ENCODE measurements around the gene SAE1.

SAE1 gene

GRCh38 chr19:47112997-47113849, 17.4 kb upstream of the SAE1 start, which contains the start of gene ZC3H4:
Gene ZC3H4, minus strand, starts transcription at chr19:47113776. Its CDS starts 1,192 bp downstream, at chr19:47112584.
- H3K4me3 ChIP-seq (ENCODE audit: extremely low read depth, insufficient read depth, low read length, poor library complexity, severe bottlenecking), result peak within 1 kb of the TSS; percentile 100
- H3K36me3 ChIP-seq (ENCODE audit: control insufficient read depth, insufficient read depth, low read length), result peaks cover 13% of the 10 kb centered on the region
- 0 to 1% methylated on average over 54 to 56 of the region's 59 CpGs for WGBS, 2 experiments (ENCODE audit: insufficient coverage in 2 of 2)
- no peaks in the 10 kb centered on the region for H3K9me3 ChIP-seq (ENCODE audit: control insufficient read depth, low read length)
- peak within 1 kb of the TSS; percentile 98 for H3K27ac ChIP-seq (ENCODE audit: low read depth, low read length, severe bottlenecking)
- peaks cover 8% of the 10 kb centered on the region for H3K4me1 ChIP-seq (ENCODE audit: control insufficient read depth, insufficient read depth, low read length, poor library complexity, severe bottlenecking)

- Histone ChIP-seq H3K4me3 (ENCODE audit: extremely low read depth, insufficient read depth, low read length, poor library complexity, severe bottlenecking) (peak overlapping the region; percentile 100), H3K27ac (ENCODE audit: low read depth, low read length, severe bottlenecking) (peak overlapping the region; percentile 98)
- 78 to 86% methylated on average over 20 to 22 of the region's 26 CpGs for WGBS, 2 experiments (ENCODE audit: insufficient coverage in 2 of 2)
Measured at GRCh38 chr19:47113850-47114651, 16.6 kb upstream of the SAE1 start.

GRCh38 chr19:47120470-47121067, 10.1 kb upstream of the SAE1 start:
- Histone ChIP-seq H3K36me3 (ENCODE audit: control insufficient read depth, insufficient read depth, low read length) (no peaks in the 10 kb centered on the region), H3K9me3 (ENCODE audit: control insufficient read depth, low read length) (no peaks in the 10 kb centered on the region)
- 96% methylated on average over 5 to 6 of the region's 6 CpGs for WGBS, 2 experiments (ENCODE audit: insufficient coverage in 2 of 2)

More at GRCh38 chr19:47113850-47114651, 16.6 kb upstream of the SAE1 start:
- no peaks in the 10 kb centered on the region for H3K9me3 ChIP-seq (ENCODE audit: control insufficient read depth, low read length)
- peaks cover 3% of the 10 kb centered on the region for H3K4me1 ChIP-seq (ENCODE audit: control insufficient read depth, insufficient read depth, low read length, poor library complexity, severe bottlenecking)
- H3K36me3 ChIP-seq (ENCODE audit: control insufficient read depth, insufficient read depth, low read length), result peaks cover 13% of the 10 kb centered on the region

GRCh38 chr19:47122359-47123335, 8.0 kb upstream of the SAE1 start:
- WGBS, 2 experiments (ENCODE audit: insufficient coverage in 2 of 2), result 85% methylated on average over 10 to 12 of the region's 14 CpGs
- no peaks in the 10 kb centered on the region for H3K36me3 ChIP-seq (ENCODE audit: control insufficient read depth, insufficient read depth, low read length)
- H3K4me3 ChIP-seq (ENCODE audit: extremely low read depth, insufficient read depth, low read length, poor library complexity, severe bottlenecking), result no peak overlapping the region
- H3K27ac ChIP-seq (ENCODE audit: low read depth, low read length, severe bottlenecking), result peak overlapping the region; percentile 78
- H3K9me3 ChIP-seq (ENCODE audit: control insufficient read depth, low read length), result no peaks in the 10 kb centered on the region
- peaks cover 10% of the 10 kb centered on the region for H3K4me1 ChIP-seq (ENCODE audit: control insufficient read depth, insufficient read depth, low read length, poor library complexity, severe bottlenecking)

More at GRCh38 chr19:47120470-47121067, 10.1 kb upstream of the SAE1 start:
- H3K27ac ChIP-seq (ENCODE audit: low read depth, low read length, severe bottlenecking), result no peak overlapping the region
- peaks cover 10% of the 10 kb centered on the region for H3K4me1 ChIP-seq (ENCODE audit: control insufficient read depth, insufficient read depth, low read length, poor library complexity, severe bottlenecking)
- no peak overlapping the region for H3K4me3 ChIP-seq (ENCODE audit: extremely low read depth, insufficient read depth, low read length, poor library complexity, severe bottlenecking)

- Histone ChIP-seq H3K36me3 (ENCODE audit: control insufficient read depth, insufficient read depth, low read length) (no peaks in the 10 kb centered on the region), H3K9me3 (ENCODE audit: control insufficient read depth, low read length) (no peaks in the 10 kb centered on the region), H3K27ac (ENCODE audit: low read depth, low read length, severe bottlenecking) (no peak overlapping the region), H3K4me3 (ENCODE audit: extremely low read depth, insufficient read depth, low read length, poor library complexity, severe bottlenecking) (no peak overlapping the region), H3K4me1 (ENCODE audit: control insufficient read depth, insufficient read depth, low read length, poor library complexity, severe bottlenecking) (peaks cover 10% of the 10 kb centered on the region)
- 93 to 95% methylated on average over 4 to 6 of the region's 7 CpGs for WGBS, 2 experiments (ENCODE audit: insufficient coverage in 2 of 2)
Measured at GRCh38 chr19:47123406-47123805, 7.2 kb upstream of the SAE1 start.

- WGBS, 2 experiments (ENCODE audit: insufficient coverage in 2 of 2), result 47 to 52% methylated on average over 5 to 6 of the region's 8 CpGs
- Histone ChIP-seq H3K4me3 (ENCODE audit: extremely low read depth, insufficient read depth, low read length, poor library complexity, severe bottlenecking) (no peak overlapping the region), H3K36me3 (ENCODE audit: control insufficient read depth, insufficient read depth, low read length) (no peaks in the 10 kb centered on the region), H3K4me1 (ENCODE audit: control insufficient read depth, insufficient read depth, low read length, poor library complexity, severe bottlenecking) (peaks cover 10% of the 10 kb centered on the region), H3K9me3 (ENCODE audit: control insufficient read depth, low read length) (peaks cover 3% of the 10 kb centered on the region), H3K27ac (ENCODE audit: low read depth, low read length, severe bottlenecking) (no peak overlapping the region)
Measured at GRCh38 chr19:47124937-47125668, 5.5 kb upstream of the SAE1 start.

- no peak overlapping the region for H3K27ac ChIP-seq (ENCODE audit: low read depth, low read length, severe bottlenecking)
- no peak overlapping the region for H3K4me3 ChIP-seq (ENCODE audit: extremely low read depth, insufficient read depth, low read length, poor library complexity, severe bottlenecking)
- no peaks in the 10 kb centered on the region for H3K36me3 ChIP-seq (ENCODE audit: control insufficient read depth, insufficient read depth, low read length)
Measured at GRCh38 chr19:47125669-47125938, 5.0 kb upstream of the SAE1 start.

GRCh38 chr19:47129579-47129978, 1.1 kb upstream of the SAE1 start:
- peaks cover 26% of the 10 kb centered on the region for H3K36me3 ChIP-seq (ENCODE audit: control insufficient read depth, insufficient read depth, low read length)
- H3K4me1 ChIP-seq (ENCODE audit: control insufficient read depth, insufficient read depth, low read length, poor library complexity, severe bottlenecking), result peaks cover 20% of the 10 kb centered on the region
- H3K4me3 ChIP-seq (ENCODE audit: extremely low read depth, insufficient read depth, low read length, poor library complexity, severe bottlenecking), result no peak overlapping the region
- peaks cover 3% of the 10 kb centered on the region for H3K9me3 ChIP-seq (ENCODE audit: control insufficient read depth, low read length)
- H3K27ac ChIP-seq (ENCODE audit: low read depth, low read length, severe bottlenecking), result no peak overlapping the region
- 89 to 100% methylated on average over 3 to 4 of the region's 4 CpGs for WGBS, 2 experiments (ENCODE audit: insufficient coverage in 2 of 2)

More at GRCh38 chr19:47125669-47125938, 5.0 kb upstream of the SAE1 start:
- H3K4me1 ChIP-seq (ENCODE audit: control insufficient read depth, insufficient read depth, low read length, poor library complexity, severe bottlenecking), result peaks cover 10% of the 10 kb centered on the region
- H3K9me3 ChIP-seq (ENCODE audit: control insufficient read depth, low read length), result peaks cover 3% of the 10 kb centered on the region

GRCh38 chr19:47130120-47130588, 481 bp upstream of the SAE1 start:
- Histone ChIP-seq H3K4me3 (ENCODE audit: extremely low read depth, insufficient read depth, low read length, poor library complexity, severe bottlenecking) (no peak overlapping the region), H3K36me3 (ENCODE audit: control insufficient read depth, insufficient read depth, low read length) (peaks cover 32% of the 10 kb centered on the region), H3K4me1 (ENCODE audit: control insufficient read depth, insufficient read depth, low read length, poor library complexity, severe bottlenecking) (peaks cover 22% of the 10 kb centered on the region), H3K9me3 (ENCODE audit: control insufficient read depth, low read length) (peaks cover 3% of the 10 kb centered on the region), H3K27ac (ENCODE audit: low read depth, low read length, severe bottlenecking) (no peak overlapping the region)
- 70 to 72% methylated on average over 3 to 7 of the region's 8 CpGs for WGBS, 2 experiments (ENCODE audit: insufficient coverage in 2 of 2)
